HG03565 (cell line): ENCODE data around the gene ZDHHC5.
A peak's percentile ranks its signal among the peaks of the same experiment; 100 is the strongest.
"Not testable (repeated sequence)": the region's sequence is repeated elsewhere in the genome, so short reads cannot be mapped to it uniquely, and the experiment has no call there.

ENCODE experiments used
- ATAC-seq: cut with Tn5 transposase; IDR thresholded peaks from one replicate; pipeline ENCODE4 v1.9.1; 2021; ENCODE audit warnings: mild to moderate bottlenecking, moderate library complexity; ENCODE audit not compliant: unreplicated experiment

The ZDHHC5 gene

DNA sequence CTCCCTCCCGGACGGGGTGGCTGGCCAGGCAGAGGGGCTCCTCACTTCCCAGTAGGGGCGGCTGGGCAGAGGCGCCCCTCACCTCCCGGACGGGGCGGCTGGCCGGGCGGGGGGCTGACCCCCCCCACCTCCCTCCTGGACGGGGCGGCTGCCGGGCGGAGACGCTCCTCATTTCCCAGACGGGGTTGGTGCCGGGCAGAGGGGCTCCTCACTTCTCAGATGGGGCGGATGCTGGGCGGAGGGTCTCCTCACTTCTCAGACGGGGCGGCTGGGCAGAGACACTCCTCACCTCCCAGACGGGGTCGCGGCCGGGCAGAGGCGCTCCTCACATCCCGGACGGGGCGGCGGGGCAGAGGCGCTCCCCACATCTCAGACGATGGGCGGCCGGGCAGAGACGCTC is 48.8 kb downstream of the ZDHHC5 start:
- not testable (repeated sequence) for ATAC-seq

DNA sequence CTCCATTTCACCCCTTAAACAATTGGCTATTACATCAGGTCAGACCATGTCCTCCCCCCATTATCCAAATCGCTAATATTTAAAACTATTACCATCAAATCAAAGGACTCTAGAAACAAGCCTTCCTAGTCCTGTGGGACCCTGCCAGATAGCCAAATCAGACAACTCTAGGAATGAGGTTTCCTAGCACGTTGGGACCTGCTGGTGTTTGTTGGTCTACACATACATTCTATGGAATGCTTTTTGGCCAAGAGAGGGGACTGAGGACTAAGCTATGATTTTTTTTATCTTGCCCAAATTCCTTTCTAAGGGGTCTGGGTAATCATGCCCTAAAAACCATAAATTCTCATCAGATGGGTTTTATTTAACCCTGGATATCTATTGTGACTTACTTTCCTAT is 59.3 kb downstream of the ZDHHC5 start:
- ATAC-seq, result no peak

DNA sequence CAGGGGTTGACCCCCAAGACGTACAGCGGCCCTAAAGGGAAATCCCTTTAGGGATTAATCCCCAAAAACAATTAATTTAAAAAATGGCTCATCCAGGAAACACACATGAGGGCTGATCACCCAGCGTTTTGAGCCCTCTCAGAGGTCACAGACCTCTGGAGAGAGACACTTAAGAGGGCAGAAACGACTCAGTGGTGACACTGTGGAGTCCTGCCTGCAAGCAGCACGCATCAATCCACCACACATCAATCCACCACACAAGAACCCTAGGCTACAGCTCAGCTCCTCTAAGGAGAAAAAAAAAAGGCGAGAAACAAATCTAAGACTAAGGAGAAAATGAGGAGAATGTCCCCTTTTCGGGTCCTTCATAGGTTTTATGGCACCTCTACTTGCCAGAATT is 60.9 kb downstream of the ZDHHC5 start:
- ATAC-seq, result no peak

DNA sequence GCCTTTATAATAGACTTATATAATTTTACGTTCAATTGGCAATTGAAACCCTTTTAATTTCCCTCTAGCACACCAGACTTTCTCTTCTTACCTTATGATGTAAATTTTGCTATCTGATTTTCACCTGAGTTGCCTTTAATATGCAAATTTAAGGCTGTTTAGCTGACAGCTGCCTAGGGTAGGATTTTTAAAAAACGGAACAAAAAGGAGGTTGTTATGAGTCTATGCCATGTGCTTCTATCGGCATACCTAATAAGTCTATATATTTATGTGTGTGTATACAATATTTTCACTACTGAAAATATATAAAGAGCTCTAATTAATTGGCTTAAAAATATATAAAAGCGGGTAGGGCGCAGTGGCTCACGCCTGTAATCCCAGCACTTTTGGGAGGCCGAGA is 61.6 kb downstream of the ZDHHC5 start:
- no peak for ATAC-seq

DNA sequence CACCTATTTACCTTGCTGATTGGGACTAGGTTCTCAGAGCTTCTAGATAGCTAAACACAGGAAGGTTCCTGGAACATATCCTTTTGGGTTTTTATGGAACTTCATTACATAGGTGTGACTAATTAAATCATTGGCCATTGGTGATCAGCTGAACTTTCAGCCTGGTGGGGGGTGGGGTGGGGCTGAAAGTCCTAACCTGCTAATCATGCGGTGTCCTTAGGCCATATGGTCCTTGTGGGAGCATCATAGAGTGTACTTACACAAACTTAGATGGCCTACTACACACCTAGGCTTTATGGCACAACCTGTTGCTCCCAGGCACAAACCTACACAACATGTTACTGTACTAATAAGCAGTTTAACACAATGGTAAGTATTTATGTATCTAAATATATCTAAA is 64.7 kb downstream of the ZDHHC5 start:
- ATAC-seq, result no peak

DNA sequence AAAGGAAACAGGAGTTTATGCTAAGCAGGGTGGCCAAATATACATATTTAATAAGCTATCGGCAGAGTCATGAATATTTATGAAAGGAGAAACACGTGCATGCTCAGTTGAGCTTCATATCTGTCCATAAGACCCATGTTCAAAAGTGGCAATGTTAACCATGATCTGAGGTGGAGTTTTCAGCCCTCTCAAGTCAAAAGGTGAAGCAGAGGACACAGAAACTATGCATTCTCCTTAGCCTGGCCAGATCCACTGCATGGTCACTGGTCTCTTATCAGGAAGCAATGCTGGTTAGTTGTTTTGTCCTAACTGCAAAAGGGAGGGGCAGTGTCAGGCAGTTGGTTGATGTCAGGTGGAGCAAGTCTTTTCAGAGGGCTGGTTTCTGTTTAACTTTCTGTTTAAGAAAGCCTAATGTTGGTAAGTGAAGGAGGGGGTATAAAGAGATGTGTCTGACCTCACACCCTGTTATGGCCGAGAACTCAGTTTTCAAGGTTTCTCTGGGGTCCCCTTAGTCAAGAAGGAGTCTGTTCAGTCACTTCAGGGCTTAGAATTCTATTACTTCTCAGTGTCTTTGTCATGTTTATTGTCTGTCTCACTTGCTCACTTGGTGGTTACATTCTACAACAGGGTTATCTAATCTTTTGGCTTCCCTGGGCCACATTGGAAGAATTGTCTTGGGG is 67.8 kb downstream of the ZDHHC5 start:
- peak; percentile 53 for ATAC-seq

DNA sequence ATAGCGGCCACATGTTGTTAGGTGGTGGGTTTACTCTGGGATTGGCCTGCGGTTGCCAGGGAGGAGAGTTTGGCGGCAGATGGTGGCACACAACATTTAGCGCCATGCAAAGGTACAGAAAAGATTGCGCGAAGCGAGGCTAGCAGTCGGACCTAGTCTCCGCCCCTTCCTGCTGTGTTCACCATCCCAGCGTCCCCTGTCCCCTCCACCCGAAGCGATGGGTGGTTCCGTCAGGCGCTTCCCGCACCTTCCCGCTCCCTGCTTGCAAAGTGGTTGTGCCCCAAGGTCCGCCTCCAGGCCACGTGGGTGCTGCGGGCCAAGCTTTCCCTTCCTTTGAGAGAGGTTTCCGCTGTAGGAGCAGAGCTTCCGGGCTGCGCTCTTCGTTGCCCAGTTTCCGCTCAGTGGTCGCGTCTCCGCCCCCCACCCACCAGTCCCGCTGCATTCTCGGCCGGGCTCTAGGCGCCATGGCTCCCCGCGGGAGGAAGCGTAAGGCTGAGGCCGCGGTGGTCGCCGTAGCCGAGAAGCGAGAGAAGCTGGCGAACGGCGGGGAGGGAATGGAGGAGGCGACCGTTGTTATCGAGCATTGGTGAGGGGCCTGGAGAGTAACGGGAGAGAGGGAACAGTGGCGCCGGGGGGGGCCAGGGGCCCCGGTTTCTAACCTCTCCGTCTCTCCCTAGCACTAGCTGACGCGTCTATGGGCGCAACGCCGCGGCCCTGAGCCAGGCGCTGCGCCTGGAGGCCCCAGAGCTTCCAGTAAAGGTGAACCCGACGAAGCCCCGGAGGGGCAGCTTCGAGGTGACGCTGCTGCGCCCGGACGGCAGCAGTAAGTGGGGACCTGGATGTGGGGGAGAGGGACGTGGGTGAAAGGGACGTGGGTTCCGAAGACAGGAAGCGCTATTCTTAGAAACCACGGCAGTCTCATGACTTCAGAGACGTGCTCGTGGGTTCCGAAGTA is 73.5 kb downstream of the ZDHHC5 start, which contains the start of gene SELENOH:
SELENOH (plus strand) TSS at position 360 of the 955 bp plus-strand sequence; CDS start at position 465, 105 bp downstream.
- ATAC-seq, result peak; percentile 84

DNA sequence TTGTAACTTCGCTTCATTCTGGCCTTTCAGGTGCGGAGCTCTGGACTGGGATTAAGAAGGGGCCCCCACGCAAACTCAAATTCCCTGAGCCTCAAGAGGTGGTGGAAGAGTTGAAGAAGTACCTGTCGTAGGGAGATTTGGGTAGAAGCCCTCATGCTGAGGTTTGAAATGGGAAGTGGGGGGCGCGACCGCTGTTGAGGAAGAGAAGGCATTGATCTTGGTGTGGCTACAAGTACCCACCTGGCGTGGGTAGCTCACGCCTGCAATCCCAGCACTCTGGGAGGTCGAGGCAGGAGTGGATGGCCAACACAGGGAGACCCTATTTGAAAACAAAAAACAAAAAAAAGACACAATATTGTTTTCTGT is 74.2 kb downstream of the ZDHHC5 start:
- no peak for ATAC-seq

DNA sequence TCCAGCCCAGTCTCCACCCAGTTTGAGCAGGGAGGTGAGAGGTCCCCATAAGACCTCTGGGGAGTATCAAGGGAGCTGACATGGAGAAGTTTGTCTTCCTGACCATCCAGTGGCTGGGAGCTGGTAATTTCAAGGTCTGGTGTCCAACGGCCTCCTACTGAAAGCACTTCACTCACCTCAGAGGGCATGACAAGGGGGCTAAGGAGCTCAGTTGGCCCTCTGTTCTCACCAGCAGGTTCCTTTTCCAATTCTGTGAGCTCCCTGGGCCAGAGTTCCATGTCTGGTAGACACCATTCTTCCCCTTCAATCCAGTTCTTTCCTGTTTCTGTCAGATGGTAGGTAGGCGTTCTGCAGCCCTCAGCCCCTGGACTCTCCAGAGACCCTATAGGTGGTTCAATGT is 76.4 kb downstream of the ZDHHC5 start:
- no peak for ATAC-seq

DNA sequence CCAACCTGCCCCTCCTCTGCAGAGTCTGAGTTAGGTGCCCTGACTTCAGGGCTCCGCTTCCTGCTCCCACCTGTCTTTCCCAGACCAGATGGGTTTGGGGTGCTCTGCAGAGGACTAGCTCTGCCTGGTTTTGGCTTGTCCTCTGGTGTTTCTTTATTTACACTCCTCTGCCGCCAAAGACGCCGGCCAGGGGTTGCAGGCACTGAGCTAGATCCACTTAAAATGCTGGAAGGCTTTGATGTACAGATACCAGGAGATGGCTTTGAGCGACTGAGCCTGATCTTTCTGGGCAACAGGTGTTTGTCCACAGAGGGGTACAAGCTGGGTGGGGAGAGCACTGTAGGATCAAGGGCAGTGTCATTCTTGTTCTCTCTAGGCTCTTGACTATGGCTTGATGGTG is 77.3 kb downstream of the ZDHHC5 start:
- ATAC-seq, result no peak

DNA sequence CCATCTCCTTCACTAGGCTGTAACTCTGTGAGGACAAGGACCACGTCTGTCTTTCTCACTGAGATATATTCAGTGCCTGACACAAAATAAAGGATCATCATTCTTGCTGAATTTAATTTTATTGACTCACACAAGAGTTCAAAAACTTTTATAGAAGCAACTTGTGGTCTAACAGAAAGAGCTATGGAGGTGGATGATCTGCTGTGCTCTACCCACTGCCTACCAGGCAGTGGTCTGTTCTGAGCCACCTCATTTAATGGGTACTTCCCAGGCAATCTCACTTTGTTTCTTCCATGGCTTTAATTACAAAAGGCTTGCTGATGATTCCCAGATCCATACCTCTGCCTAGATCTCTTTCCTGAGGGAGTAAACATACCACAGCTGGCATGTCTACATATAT is 79.0 kb downstream of the ZDHHC5 start:
- ATAC-seq, result no peak
